Mesenteric fat pad (tissue), 1 donor: ENCODE measurements around the gene CACNA1D. TPM values are rescaled to one million over a fixed set of nuclear protein-coding genes. Genes with fewer than 3 reads are reported as not detected.
"Not testable (repeated sequence)": the region's sequence is repeated elsewhere in the genome, so short reads cannot be mapped to it uniquely, and the experiment has no call there.

Experiments
- DNase-seq: peaks from one replicate; pipeline ENCODE4 v3.0.0-alpha.2; 2020; ENCODE audit warnings: low spot score
- total RNA-seq: library from RNA; stranded (reverse); fragmentation: NEBNext Ultra II Directional; extraction: Animal tissue kit (Norgen Biotek cat#: 25700); gene quantifications from one replicate; pipeline ENCODE4 v1.2.1, GENCODE V29; 2021
- donor health status: DM: yes; HTN: yes; CAD: no.

The CACNA1D gene
- total RNA-seq, 1 donor from 2014 or later = 0.45 TPM

GRCh38 chr3:53570709-53571108 lies 76.3 kb downstream of the CACNA1D start:
- DNase-seq = no peak

DNA sequence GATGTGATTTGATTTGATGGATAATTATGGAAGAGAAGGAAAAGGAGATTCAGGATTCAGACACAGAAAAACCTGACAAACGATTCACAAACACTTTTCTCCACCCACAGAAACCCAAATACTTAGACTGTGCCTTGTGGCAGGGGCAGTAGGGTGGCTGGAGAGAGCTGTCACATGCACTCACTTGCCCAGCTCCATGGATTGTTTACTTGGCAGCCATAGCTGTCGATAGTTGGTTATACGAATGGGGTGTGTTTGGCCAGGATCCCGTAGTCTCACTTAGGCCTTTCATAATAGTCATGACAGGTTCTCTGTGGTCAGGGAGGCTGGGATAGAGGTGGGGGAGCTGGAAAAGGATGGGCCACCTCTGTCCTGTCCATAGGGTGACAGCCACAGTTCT lies 76.9 kb downstream of the CACNA1D start:
- DNase-seq = no peak

DNA sequence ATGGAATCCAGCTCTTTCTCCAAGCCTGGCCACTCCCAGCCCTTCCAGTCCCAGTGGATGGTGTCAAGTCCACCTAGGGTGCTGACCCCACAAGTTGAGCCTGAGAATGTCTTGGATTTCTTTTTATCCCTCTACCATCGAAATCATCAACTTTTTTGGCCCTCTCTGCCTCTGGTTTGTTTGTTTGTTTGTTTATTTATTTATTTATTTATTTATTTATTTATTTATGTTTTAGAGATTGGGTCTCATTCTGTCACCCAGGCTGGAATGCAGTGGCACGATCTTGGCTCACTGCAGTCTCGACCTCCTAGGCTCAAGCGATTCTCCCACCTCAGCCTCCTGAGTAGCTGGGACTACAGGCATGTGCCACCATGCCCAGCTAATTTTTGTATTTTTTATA lies 77.8 kb downstream of the CACNA1D start:
- not testable (repeated sequence) for DNase-seq

GRCh38 chr3:53577506-53577905 lies 83.1 kb downstream of the CACNA1D start:
- DNase-seq = no peak

- no peak for DNase-seq
Observed at GRCh38 chr3:53579636-53580035, 85.2 kb downstream of the CACNA1D start.

DNA sequence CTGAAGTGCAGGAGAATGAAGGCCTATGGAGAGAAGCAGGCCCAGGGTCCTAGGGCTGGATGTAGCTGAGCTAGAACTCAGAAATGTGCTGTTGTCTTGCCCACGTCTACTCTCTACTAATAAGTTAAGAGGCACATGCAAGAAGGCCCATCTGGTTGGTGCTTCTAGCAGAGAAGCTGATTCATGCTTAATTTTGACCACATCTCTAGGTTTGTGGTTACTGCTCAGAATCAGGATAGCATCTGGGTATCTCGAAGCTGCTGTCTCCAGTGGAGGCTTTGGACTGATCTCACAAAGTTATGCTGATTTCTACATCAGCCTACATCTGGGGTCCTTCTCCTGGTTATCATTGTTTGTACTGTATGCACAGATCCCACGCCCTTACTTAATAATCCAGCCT lies 87.3 kb downstream of the CACNA1D start:
- DNase-seq = no peak

- DNase-seq = no peak
Observed at GRCh38 chr3:53583161-53583690, 88.8 kb downstream of the CACNA1D start.

GRCh38 chr3:53585049-53585448 lies 90.6 kb downstream of the CACNA1D start:
- no peak for DNase-seq

- DNase-seq = no peak
Observed at GRCh38 chr3:53585627-53586026, 91.2 kb downstream of the CACNA1D start.

DNA sequence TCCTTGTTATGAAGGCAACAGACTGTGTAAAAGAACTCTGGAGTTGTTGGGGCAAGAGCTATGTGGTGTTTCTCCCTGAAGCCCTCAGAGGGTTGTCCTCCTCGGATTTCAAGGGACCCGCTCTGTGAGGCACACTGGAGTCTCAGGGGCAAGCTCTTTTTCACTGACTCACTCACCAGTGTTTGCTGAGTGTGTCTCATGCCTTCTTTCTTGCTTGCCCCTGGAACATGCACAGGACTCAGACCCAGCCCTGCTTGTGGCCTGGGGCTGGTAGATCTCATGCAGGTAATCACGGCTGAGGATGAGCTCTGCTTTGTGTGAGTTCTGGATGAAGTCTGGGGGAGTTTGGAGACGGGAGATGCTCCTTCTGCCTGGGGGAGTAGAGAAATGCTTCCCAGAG lies 93.7 kb downstream of the CACNA1D start:
- no peak for DNase-seq

DNA sequence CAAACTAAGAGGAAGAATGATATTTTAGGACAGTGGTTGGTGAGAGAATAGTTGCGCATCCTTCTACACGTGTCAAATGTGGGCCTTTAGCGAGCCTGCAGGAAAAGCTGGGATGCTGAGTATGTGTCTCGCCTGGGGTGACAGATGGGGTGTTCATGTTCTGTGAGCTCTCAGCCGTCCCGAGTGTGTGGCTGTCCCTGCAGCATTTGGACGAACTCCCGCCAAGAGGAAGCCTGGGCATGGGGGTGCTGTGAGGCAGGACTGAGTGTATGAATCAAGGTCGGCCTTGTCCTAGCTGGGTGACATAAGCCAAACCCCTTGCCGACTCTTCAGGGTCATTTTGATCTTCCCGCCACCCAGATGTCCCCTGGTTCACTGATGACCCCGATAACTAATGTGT lies 94.8 kb downstream of the CACNA1D start:
- no peak for DNase-seq

GRCh38 chr3:53589806-53590205 lies 95.4 kb downstream of the CACNA1D start:
- DNase-seq = no peak

GRCh38 chr3:53590606-53591005 lies 96.2 kb downstream of the CACNA1D start:
- no peak for DNase-seq

GRCh38 chr3:53591646-53592045 lies 97.2 kb downstream of the CACNA1D start:
- DNase-seq = no peak

DNA sequence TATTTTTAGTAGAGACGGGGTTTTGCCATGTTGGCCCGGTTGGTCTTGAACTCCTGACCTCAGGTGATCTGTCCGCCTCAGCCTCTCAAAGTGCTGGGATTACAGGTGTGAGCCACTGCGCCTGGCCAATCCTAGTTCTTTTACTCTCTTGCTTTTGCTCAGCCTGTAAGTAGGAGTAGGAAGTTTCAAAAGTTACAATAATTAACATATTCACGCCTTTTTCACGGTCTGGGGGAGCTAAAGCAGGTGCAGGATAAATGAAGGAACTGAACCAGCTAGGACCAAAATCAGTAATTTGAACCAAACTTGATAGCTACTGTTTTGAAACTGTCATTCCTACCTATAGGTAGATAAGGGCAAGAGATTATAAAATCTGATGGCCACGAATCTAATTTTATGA lies 98.5 kb downstream of the CACNA1D start:
- DNase-seq = no peak

DNA sequence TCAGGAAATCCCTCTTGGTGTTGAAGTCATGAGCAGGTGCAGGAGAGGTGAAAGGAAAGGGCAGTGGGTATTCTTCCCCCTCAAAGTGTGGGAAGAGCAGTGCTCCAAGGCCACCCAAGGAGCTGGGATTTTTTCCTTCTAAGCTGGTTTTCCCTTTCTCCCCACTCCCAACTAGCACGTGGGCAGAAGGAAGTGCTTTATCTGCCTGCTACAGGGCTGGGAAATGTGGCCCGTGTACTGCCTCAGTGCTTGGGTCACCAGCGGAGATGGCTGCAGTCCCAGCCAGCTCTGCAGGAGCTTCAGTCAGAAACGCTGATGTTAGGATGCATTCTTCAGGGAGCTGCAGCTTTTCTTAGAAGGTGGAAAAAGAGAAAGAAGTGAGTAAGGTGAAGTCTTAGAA lies 99.2 kb downstream of the CACNA1D start:
- DNase-seq = no peak

- DNase-seq = no peak
Observed at GRCh38 chr3:53594276-53594675, 99.9 kb downstream of the CACNA1D start.

DNA sequence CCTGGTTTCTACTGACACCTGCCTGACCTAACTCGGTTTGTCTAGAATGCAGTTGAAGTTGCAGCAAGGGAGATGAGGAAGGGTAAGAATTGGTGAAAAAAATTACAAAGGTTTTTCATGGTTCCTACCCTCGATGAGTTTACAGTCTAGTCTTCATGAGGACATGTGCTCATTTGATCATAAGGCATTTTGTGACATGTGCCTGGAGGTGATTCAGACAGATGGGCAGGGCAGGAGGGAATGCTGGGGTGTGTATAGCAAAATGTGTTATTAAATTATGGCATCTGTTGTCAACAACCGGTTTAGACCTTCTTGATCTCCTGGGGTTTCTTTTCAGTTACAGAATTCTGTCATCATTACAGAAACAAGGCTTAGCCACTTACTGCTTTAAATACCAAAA lies 101.2 kb downstream of the CACNA1D start:
- no peak for DNase-seq

GRCh38 chr3:53597136-53597915 lies 102.9 kb downstream of the CACNA1D start:
- no peak for DNase-seq

GRCh38 chr3:53599771-53600170 lies 105.4 kb downstream of the CACNA1D start:
- DNase-seq = no peak

DNA sequence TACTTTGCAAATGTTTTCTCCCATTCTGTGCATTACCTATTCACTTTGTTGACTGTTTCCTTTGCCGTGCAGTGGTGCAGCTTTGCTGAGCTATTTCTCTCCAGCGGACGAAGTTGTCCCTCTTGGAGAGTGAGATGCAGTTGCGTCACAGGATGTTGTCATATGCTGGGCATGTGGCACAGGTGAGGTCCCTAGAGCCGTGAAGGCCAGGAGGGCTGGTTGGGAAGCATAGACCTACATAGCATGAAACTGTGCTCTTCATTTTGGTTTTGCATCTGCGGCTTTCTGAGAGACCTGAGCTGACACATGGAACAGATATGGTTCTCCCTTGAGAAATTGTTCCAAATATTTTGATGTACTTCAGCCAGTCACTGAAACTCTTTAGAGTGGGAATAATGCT lies 108.5 kb downstream of the CACNA1D start:
- DNase-seq = no peak

DNA sequence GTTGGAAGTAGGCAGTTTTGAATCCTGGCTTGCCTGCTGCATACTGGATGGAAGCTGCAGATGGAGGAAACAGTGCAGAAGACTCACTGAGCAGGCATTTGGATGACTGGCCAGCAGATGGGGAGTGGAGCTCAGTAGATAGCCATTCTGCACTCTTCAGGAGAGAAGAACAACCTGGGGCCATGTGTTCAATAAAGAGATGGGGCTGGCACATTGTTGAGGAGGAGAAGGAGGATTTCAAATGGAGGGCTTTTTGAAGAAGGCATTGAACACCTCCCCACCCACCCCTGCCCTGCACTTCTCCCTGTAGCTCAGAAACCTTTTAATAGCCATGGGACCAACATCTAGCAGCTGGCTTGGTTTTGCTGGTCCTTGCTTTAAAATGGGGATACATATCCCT lies 109.8 kb downstream of the CACNA1D start:
- no peak for DNase-seq

DNA sequence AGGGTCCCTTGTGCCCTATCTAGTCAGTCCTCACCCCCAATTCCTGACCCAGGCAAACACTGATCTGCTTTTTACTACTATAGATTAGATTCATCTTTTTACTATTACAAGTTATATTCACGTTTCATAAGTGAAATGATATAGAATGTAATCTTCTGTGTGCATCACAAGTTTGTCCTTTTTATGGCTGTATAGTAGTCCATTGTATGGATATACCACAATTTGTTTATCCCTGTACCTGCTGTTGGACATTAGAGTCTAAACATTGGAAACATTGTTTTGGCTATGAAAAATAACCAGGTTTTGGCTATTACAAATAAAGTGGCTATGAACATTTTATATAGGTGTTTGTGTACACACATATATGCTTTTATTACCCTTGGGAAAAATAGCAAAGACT lies 112.4 kb downstream of the CACNA1D start:
- DNase-seq = no peak
